Keratinocyte (primary cell): ENCODE measurements around the gene SLC26A2. TPM values are rescaled to one million over a fixed set of nuclear protein-coding genes. Genes with fewer than 3 reads are reported as not detected.

Source experiments
- DNase-seq: peaks from one replicate; pipeline ENCODE4 v3.0.0-alpha.2; 2011; ENCODE audit warnings: low read depth, missing footprints, low spot score
- FAIRE-seq: peaks from 2 replicates; lab custom pipeline; 2011; peaks lifted over from hg19 to GRCh38; lab: Jason Lieb, UNC
- H2AFZ ChIP-seq: 2 replicates; pipeline ENCODE4 v1.6.0; 2012; ENCODE audit warnings: low read length, control low read depth, inconsistent platforms; ENCODE audit not compliant: control insufficient read depth
- H3K27ac ChIP-seq: 2 replicates; pipeline ENCODE4 v1.5.1; 2011; ENCODE audit warnings: low read length; ENCODE audit not compliant: control insufficient read depth, insufficient read depth
- H3K27me3 ChIP-seq: 3 replicates; pipeline ENCODE4 v1.6.0; 2011; ENCODE audit warnings: low read length; ENCODE audit not compliant: control insufficient read depth, insufficient read depth; ENCODE audit errors: extremely low read depth
- H3K36me3 ChIP-seq, 2 experiments: 2 replicates in 1 of 2; 3 replicates in 1 of 2; pipeline ENCODE4 v1.5.1; 2011; ENCODE audit warnings: low read length in 2 of 2, mild to moderate bottlenecking in 1 of 2; ENCODE audit not compliant: control insufficient read depth in 2 of 2, insufficient read depth in 2 of 2; ENCODE audit errors: extremely low read depth in 1 of 2
- H3K4me1 ChIP-seq: 3 replicates; pipeline ENCODE4 v1.5.1; 2011; ENCODE audit warnings: low read length; ENCODE audit not compliant: control insufficient read depth, insufficient read depth; ENCODE audit errors: extremely low read depth
- H3K4me2 ChIP-seq: 3 replicates; pipeline ENCODE4 v1.6.0; 2011; ENCODE audit warnings: low read depth, low read length; ENCODE audit not compliant: control insufficient read depth, insufficient read depth; ENCODE audit errors: extremely low read depth
- H3K4me3 ChIP-seq, 3 experiments: fragments of 200-600 bp in 1 of 3; sonication (generic) in 1 of 3; 2 replicates in 2 of 3; 3 replicates in 1 of 3; pipeline ENCODE4 v1.5.1; 2011 to 2016; ENCODE audit warnings: low read length in 3 of 3, mild to moderate bottlenecking in 3 of 3, control low read depth in 2 of 3, inconsistent platforms in 1 of 3, low read depth in 1 of 3, mixed read lengths in 1 of 3, mixed run types in 1 of 3, moderate library complexity in 1 of 3; ENCODE audit not compliant: control insufficient read depth in 2 of 3, insufficient read depth in 2 of 3; ENCODE audit errors: extremely low read depth in 1 of 3
- H3K79me2 ChIP-seq: 2 replicates; pipeline ENCODE4 v1.6.0; 2012; ENCODE audit warnings: low read length; ENCODE audit not compliant: control insufficient read depth, insufficient read depth
- H3K9ac ChIP-seq: 3 replicates; pipeline ENCODE4 v1.6.0; 2011; ENCODE audit warnings: low read length; ENCODE audit not compliant: control insufficient read depth, insufficient read depth; ENCODE audit errors: extremely low read depth
- H3K9me1 ChIP-seq: 3 replicates; pipeline ENCODE4 v1.6.0; 2011; ENCODE audit warnings: low read length; ENCODE audit not compliant: control insufficient read depth, insufficient read depth; ENCODE audit errors: extremely low read depth
- H3K9me3 ChIP-seq: 2 replicates; pipeline ENCODE4 v1.5.1; 2012; ENCODE audit warnings: low read depth, low read length; ENCODE audit not compliant: control insufficient read depth
- H4K20me1 ChIP-seq: 3 replicates; pipeline ENCODE4 v1.6.0; 2011; ENCODE audit warnings: low read length; ENCODE audit not compliant: control insufficient read depth, insufficient read depth; ENCODE audit errors: extremely low read depth
- EZH2 ChIP-seq: IDR thresholded peaks from one replicate; pipeline ENCODE4 v1.6.1; 2012; ENCODE audit warnings: inconsistent platforms, mild to moderate bottlenecking, low read length, moderate library complexity
- dilution Hi-C: fragments of 300-500 bp; cut with MboI; formaldehyde crosslinking; loops from one replicate; pipeline ENCODE4 v1.7.0; 2020; ENCODE audit warnings: low sequenced_read_pairs; ENCODE audit not compliant: extremely low pct_ligation_motif_present
- polyA plus RNA-seq, 5 experiments: library from polyadenylated mRNA; depleted of rRNA in 3 of 5; stranded (reverse) in 3 of 5; stranded (forward) in 1 of 5; unstranded in 1 of 5; fragments of >200 nt; gene quantifications; 1 replicate in 1 of 5; 2 replicates in 3 of 5; 3 replicates in 1 of 5; pipeline versions ENCODE4 v1.2.1 to v1.2.3, GENCODE V29; 2011 to 2012; ENCODE audit warnings: missing spikeins in 2 of 5, low read depth in 1 of 5, low replicate concordance in 1 of 5
- TF ChIP-seq, protein P1 (sequence below), 3 experiments: IDR thresholded peaks in 1 of 3; conservative IDR thresholded peaks in 1 of 3; optimal IDR thresholded peaks in 1 of 3; 2 replicates in 2 of 3; 3 replicates in 1 of 3; pipeline versions ENCODE3 to v1.5.1; 2011; ENCODE audit warnings: low read length in 3 of 3, mild to moderate bottlenecking in 3 of 3, moderate library complexity in 2 of 3, control low read depth in 1 of 3, inconsistent platforms in 1 of 3; ENCODE audit not compliant: insufficient read depth in 2 of 3; ENCODE audit errors: extremely low read depth in 1 of 3

Gene SLC26A2
- polyA plus RNA-seq, 1 donor (not counting 4 experiments of a cell fraction or from before 2014, with no cell fraction given), result 10.3 TPM

DNA sequence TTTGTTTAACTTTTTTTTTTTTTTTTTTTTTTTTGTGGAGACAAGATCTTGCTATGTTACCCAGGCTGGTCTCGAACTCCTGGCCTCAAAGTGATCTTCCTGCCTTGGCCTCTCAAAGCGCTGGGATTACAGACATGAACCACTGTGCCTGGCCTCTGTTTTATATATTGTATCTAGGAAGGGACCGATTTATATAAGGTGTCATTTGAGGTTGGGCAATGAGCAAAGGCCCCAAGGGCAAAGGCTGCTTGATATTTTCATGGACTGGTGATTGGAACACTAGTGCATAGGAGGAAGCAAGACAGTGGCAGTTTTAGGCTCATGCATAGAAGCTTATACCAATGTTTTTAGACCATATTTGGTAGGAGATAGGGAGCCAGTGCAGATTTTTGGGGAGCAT, 3.2 kb downstream of the SLC26A2 start:
- dilution Hi-C loops, result loop anchor here (25.0 kb wide), 1 partner anchor 101 kb away; no protein-coding TSS in a partner anchor
- Histone ChIP-seq H3K79me2 (peaks cover 2% of the 10 kb centered on the region), H3K27ac (no peak overlapping the region), H3K27me3 (no peaks in the 10 kb centered on the region), H3K9ac (no peak overlapping the region), H3K4me2 (no peak overlapping the region), H2AFZ (no peak overlapping the region), H3K4me1 (peaks cover 16% of the 10 kb centered on the region), H3K4me3 (no peak overlapping the region), H4K20me1 (no peaks in the 10 kb centered on the region), H3K9me3 (no peaks in the 10 kb centered on the region), H3K36me3 (no peaks in the 10 kb centered on the region), H3K9me1 (no peaks in the 10 kb centered on the region)
- FAIRE-seq (no peak), DNase-seq (no peak)
- TF ChIP-seq, protein P1, sequence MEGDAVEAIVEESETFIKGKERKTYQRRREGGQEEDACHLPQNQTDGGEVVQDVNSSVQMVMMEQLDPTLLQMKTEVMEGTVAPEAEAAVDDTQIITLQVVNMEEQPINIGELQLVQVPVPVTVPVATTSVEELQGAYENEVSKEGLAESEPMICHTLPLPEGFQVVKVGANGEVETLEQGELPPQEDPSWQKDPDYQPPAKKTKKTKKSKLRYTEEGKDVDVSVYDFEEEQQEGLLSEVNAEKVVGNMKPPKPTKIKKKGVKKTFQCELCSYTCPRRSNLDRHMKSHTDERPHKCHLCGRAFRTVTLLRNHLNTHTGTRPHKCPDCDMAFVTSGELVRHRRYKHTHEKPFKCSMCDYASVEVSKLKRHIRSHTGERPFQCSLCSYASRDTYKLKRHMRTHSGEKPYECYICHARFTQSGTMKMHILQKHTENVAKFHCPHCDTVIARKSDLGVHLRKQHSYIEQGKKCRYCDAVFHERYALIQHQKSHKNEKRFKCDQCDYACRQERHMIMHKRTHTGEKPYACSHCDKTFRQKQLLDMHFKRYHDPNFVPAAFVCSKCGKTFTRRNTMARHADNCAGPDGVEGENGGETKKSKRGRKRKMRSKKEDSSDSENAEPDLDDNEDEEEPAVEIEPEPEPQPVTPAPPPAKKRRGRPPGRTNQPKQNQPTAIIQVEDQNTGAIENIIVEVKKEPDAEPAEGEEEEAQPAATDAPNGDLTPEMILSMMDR (optimal IDR thresholded peaks at IDR 0.05 in 1 of 3, IDR thresholded peaks at IDR 0.05 in 1 of 3, conservative IDR thresholded peaks at IDR 0.05 in 1 of 3; ENCODE audit: extremely low read depth in 1 of 3, insufficient read depth in 2 of 3, low read length in 3 of 3), result no peak

DNA sequence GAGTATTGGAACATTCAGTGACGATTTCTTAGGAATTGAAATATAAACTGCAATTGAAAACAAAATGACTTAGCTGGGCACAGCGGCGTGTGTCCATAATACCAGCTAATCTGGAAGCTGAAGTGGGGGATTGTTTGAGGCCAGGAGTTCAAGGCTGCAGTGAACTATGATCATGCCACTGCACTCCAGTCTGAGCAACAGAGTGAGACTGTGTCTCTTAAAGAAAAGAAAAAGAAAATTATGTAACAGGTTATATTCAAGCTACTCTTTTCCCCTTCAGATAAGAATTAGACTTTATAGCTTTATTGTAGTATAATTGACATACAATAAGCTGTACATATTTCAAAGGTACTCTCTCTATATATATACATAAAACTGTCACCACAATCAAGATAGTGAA, 6.4 kb downstream of the SLC26A2 start:
- dilution Hi-C loops, result loop anchor here (25.0 kb wide), 1 partner anchor 105 kb away; no protein-coding TSS in a partner anchor
- Histone ChIP-seq H3K4me2 (no peak overlapping the region), H3K27me3 (no peaks in the 10 kb centered on the region), H3K9me1 (no peaks in the 10 kb centered on the region), H3K36me3 (no peaks in the 10 kb centered on the region), H3K27ac (no peak overlapping the region), H3K79me2 (peaks cover 2% of the 10 kb centered on the region), H4K20me1 (no peaks in the 10 kb centered on the region), H3K4me3 (no peak overlapping the region), H3K4me1 (no peaks in the 10 kb centered on the region), H2AFZ (no peak overlapping the region), H3K9me3 (no peaks in the 10 kb centered on the region), H3K9ac (no peak overlapping the region)
- DNase-seq (no peak), FAIRE-seq (no peak)
- no peak for TF ChIP-seq EZH2
- TF ChIP-seq, protein P1 (optimal IDR thresholded peaks at IDR 0.05 in 1 of 3, IDR thresholded peaks at IDR 0.05 in 1 of 3, conservative IDR thresholded peaks at IDR 0.05 in 1 of 3; ENCODE audit: extremely low read depth in 1 of 3, insufficient read depth in 2 of 3, low read length in 3 of 3), result no peak
